Measurements from ENCODE around the gene NUP50. TPM values are rescaled to one million over a fixed set of nuclear protein-coding genes. Genes with fewer than 3 reads are reported as not detected.

Gene NUP50
- total RNA-seq, 1 donor from 2014 or later: 65.1 TPM

DNA sequence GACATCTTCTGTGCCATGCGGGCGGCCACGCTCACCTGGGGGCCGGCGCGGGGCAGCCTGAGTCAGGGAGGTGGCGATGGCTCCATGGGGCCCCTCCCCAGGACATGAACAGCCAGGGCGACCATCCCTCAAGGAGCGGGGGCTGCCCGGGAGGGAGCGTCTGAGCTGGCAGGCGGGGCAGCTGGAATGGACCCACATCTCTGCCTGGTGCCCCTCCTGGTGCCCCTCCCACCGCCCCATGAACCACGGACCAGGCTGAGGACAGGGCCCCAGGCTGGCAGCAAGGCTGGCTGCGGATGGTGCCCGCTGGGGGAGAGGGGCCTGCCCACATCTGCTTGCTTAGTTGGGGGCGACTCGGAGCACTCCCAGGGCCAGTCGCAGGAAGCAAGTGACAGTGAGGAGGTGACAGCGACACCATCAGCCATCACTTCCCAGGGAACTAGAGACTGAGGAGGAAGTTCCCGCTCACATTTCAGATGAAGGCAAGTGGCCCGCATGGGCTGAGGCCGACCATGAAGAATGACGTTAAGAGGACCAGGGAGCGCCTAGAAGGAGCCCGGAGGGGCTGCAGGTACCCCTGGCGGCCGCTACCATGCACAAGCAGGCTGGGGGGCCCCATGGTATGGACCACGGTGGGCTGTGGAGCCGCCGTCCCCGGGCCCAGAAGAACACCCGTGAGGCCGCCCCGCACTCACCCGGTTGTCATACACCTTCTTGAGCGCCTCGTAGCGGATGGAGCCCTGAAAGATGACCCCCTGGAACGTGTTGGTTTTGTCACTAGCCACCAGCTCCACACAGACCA is 39.6 kb downstream of the NUP50 start:
- Mint-ChIP-seq H3K27ac (no peak overlapping the region), H3K9me3 (ENCODE audit: low read depth) (no peaks in the 10 kb centered on the region), H3K27me3 (no peaks in the 10 kb centered on the region), H3K36me3 (ENCODE audit: insufficient read depth) (peaks cover 4% of the 10 kb centered on the region), H3K4me1 (ENCODE audit: low read depth) (peaks cover 9% of the 10 kb centered on the region), H3K4me3 (ENCODE audit: low read depth) (no peak overlapping the region)
- DNase-seq (ENCODE audit: low spot score, unreplicated experiment): no peak
- TF ChIP-seq, protein P1, sequence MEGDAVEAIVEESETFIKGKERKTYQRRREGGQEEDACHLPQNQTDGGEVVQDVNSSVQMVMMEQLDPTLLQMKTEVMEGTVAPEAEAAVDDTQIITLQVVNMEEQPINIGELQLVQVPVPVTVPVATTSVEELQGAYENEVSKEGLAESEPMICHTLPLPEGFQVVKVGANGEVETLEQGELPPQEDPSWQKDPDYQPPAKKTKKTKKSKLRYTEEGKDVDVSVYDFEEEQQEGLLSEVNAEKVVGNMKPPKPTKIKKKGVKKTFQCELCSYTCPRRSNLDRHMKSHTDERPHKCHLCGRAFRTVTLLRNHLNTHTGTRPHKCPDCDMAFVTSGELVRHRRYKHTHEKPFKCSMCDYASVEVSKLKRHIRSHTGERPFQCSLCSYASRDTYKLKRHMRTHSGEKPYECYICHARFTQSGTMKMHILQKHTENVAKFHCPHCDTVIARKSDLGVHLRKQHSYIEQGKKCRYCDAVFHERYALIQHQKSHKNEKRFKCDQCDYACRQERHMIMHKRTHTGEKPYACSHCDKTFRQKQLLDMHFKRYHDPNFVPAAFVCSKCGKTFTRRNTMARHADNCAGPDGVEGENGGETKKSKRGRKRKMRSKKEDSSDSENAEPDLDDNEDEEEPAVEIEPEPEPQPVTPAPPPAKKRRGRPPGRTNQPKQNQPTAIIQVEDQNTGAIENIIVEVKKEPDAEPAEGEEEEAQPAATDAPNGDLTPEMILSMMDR (IDR thresholded peaks at IDR 0.05; ENCODE audit: unreplicated experiment): no peak

DNA sequence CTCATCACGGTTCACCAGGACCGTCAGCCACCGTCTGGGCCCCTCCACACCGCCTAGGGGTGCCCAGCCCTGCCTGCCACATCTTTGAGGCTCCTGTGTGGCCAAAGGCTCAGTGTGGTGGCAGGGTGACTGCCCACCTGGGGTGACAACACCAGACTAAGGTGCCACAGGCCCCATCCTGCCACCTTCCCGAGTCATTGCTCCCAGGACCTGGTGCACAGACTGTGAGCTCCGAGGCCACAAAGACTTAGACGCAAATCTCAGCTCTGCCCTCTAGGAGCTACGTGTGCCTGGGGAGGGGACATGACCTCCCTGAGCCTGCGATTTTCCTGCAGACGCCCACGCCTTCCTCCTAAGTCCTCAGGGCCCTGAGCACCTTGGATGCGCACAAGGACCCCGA is 40.5 kb downstream of the NUP50 start:
- TF ChIP-seq, protein P1 (IDR thresholded peaks at IDR 0.05; ENCODE audit: unreplicated experiment): no peak
- Mint-ChIP-seq H3K27me3 (no peaks in the 10 kb centered on the region), H3K9me3 (ENCODE audit: low read depth) (no peaks in the 10 kb centered on the region), H3K4me1 (ENCODE audit: low read depth) (peaks cover 9% of the 10 kb centered on the region), H3K27ac (no peak overlapping the region), H3K36me3 (ENCODE audit: insufficient read depth) (peaks cover 4% of the 10 kb centered on the region), H3K4me3 (ENCODE audit: low read depth) (no peak overlapping the region)
- no peak for DNase-seq (ENCODE audit: low spot score, unreplicated experiment)

DNA sequence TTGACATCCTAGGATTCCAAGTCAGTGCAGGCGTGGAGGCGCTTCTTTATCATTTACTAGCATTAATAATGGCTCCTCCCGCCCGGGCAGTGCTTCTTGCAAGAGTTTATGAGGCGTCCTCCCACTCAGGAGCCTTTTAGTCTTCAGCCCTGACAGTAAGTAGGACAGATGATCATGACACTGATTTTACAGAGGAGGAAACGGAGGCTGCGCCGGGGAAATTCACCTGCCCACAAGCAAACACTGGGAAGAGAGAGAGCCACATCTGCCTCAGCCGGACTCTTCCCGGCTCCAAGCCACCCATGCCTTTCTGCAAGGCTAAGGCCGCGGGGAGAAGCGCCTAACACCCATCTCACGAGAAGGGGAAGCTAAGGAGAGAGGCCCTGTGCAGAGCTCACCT is 41.1 kb downstream of the NUP50 start:
- Mint-ChIP-seq H3K36me3 (ENCODE audit: insufficient read depth) (no peaks in the 10 kb centered on the region), H3K4me3 (ENCODE audit: low read depth) (no peak overlapping the region), H3K27me3 (no peaks in the 10 kb centered on the region), H3K4me1 (ENCODE audit: low read depth) (peaks cover 9% of the 10 kb centered on the region), H3K9me3 (ENCODE audit: low read depth) (no peaks in the 10 kb centered on the region), H3K27ac (no peak overlapping the region)
- TF ChIP-seq, protein P1 (IDR thresholded peaks at IDR 0.05; ENCODE audit: unreplicated experiment): no peak
- no peak for DNase-seq (ENCODE audit: low spot score, unreplicated experiment)

DNA sequence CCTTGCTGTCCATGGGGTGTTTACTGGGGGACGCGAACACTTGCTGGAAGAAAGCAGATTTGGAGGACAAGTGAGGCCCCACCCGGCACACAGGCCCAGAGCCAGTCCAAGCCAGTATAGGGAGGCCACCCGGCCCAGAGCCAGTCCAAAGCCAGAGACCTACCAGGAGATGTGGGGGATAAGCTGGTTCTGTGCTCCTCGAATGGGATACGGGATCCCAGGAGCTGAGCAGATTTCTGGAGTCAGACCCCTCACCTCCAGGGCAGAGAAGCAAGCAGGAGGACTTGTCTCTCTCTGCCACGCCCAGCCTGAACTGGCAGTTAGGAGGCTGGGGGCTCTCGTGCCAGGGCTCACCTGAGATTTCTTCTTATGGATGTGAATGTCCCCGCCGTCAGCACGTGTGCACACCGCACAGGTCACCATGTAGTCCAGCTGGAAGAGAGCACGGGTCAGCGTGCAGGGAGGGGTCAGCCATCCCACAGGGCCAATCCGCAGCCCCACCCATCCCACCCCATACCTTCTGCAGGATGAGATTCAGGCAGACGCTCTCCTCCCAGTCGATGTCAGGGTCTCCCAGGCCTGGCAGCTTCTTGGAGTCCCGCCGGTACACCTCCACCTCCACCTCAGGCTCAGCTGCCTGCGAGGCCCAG is 41.7 kb downstream of the NUP50 start:
- H3K36me3 Mint-ChIP-seq (ENCODE audit: insufficient read depth): no peaks in the 10 kb centered on the region
- no peaks in the 10 kb centered on the region for H3K27me3 Mint-ChIP-seq
- no peaks in the 10 kb centered on the region for H3K9me3 Mint-ChIP-seq (ENCODE audit: low read depth)
- DNase-seq (ENCODE audit: low spot score, unreplicated experiment): no peak
- H3K4me3 Mint-ChIP-seq (ENCODE audit: low read depth): no peak overlapping the region
- peak overlapping the region; percentile 67 for H3K27ac Mint-ChIP-seq
- TF ChIP-seq, protein P1 (IDR thresholded peaks at IDR 0.05; ENCODE audit: unreplicated experiment): no peak
- H3K4me1 Mint-ChIP-seq (ENCODE audit: low read depth): peaks cover 9% of the 10 kb centered on the region

DNA sequence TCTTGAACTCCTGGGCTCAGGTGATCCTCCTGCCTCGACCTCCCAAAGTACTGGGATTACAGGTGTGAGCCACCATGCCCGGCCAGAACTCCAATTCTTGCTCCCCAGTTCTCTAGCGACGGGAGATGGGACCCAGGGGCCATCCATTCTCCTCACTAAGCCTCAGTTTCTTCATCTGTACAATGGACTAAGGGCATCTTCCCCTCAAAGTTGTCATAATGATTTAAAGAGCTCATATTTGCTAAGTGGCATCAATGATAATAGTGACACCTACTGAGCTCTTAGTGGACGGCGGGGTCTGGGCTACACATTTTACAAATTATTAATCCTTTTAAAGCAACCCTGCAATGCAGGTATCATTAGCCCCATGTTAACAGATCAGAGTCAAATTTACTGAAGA is 42.5 kb downstream of the NUP50 start:
- no peak overlapping the region for H3K4me3 Mint-ChIP-seq (ENCODE audit: low read depth)
- H3K4me1 Mint-ChIP-seq (ENCODE audit: low read depth): peaks cover 7% of the 10 kb centered on the region
- H3K9me3 Mint-ChIP-seq (ENCODE audit: low read depth): no peaks in the 10 kb centered on the region
- peaks cover 1% of the 10 kb centered on the region for H3K36me3 Mint-ChIP-seq (ENCODE audit: insufficient read depth)
- no peaks in the 10 kb centered on the region for H3K27me3 Mint-ChIP-seq
- DNase-seq (ENCODE audit: low spot score, unreplicated experiment): no peak
- H3K27ac Mint-ChIP-seq: no peak overlapping the region
- TF ChIP-seq, protein P1 (IDR thresholded peaks at IDR 0.05; ENCODE audit: unreplicated experiment): no peak

Measured in progenitor cell of endocrine pancreas (in vitro differentiated cells).